Type B pancreatic cell (in vitro differentiated cells): ENCODE data around the gene NUPR1. TPM values are rescaled to one million over a fixed set of nuclear protein-coding genes. Genes with fewer than 3 reads are reported as not detected.
"Not testable (repeated sequence)": the region's sequence is repeated elsewhere in the genome, so short reads cannot be mapped to it uniquely, and the experiment has no call there.

ENCODE experiments used
- DNase-seq: peaks from one replicate; pipeline ENCODE4 v3.0.0; 2021; ENCODE audit warnings: mixed read lengths; ENCODE audit not compliant: unreplicated experiment; ENCODE audit errors: extremely low spot score
- H3K27ac Mint-ChIP-seq: 2 replicates; pipeline ENCODE4 v1.8.0; 2021; ENCODE audit warnings: mild to moderate bottlenecking, mixed read lengths
- H3K27me3 Mint-ChIP-seq: 2 replicates; pipeline ENCODE4 v1.8.0; 2021; ENCODE audit warnings: mixed read lengths
- H3K36me3 Mint-ChIP-seq: 2 replicates; pipeline ENCODE4 v1.8.0; 2021; ENCODE audit warnings: mixed read lengths
- H3K4me1 Mint-ChIP-seq: one replicate; pipeline ENCODE4 v1.8.0; 2021; ENCODE audit warnings: mixed read lengths; ENCODE audit not compliant: unreplicated experiment
- H3K4me3 Mint-ChIP-seq: 2 replicates; pipeline ENCODE4 v1.8.0; 2021; ENCODE audit warnings: mild to moderate bottlenecking, mixed read lengths
- H3K9me3 Mint-ChIP-seq: 2 replicates; pipeline ENCODE4 v1.8.0; 2021; ENCODE audit warnings: mixed read lengths
- total RNA-seq: library from RNA; stranded (reverse); gene quantifications from 2 replicates; pipeline ENCODE4 v1.2.1, GENCODE V29; 2021; ENCODE audit warnings: low replicate concordance
- TF ChIP-seq, protein P1 (sequence below): fragments of 200-600 bp; sonication (generic); conservative IDR thresholded peaks from 2 replicates; pipeline ENCODE4 v1.5.0; 2021; ENCODE audit warnings: antibody characterized with exemption, mild to moderate bottlenecking

The NUPR1 gene
- total RNA-seq, 1 donor from 2014 or later = 1.2 TPM

DNA sequence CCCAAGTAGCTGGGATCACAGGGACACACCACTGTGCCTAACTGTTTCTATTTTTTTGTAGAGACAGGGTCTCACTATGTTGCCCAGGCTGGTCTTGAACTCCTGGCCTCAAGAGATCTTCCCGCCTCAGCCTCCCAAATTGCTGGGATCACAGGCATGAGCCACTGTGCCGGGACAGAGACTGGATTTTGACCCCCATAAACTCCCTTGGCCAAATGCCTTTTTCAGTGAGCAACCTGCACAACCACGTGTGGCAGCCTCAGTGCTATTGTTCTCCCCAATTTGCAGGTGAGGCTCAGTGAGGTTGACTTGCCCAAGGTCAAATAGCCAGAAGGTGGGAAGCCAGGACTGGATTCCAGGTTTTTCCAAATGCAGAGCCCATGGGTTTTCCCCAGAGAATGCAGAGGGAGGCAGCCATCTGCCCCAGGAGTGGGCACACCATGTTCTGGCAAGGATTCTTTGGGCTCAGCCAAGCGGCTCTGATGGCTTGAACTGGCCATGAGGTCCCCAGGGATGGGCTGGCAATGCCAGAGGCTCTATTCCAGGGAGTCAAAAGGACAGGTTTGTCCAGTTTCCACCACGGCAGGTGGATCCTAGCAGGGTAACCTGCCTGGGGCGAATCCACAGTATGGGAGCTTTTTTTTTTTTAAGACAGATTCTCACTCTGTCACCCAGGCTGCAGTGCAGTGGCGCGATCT lies 33.9 kb downstream of the NUPR1 start:
- H3K4me1 Mint-ChIP-seq = no peaks in the 10 kb centered on the region
- H3K27ac Mint-ChIP-seq = no peak overlapping the region
- DNase-seq = no peak
- no peak overlapping the region for H3K4me3 Mint-ChIP-seq
- H3K9me3 Mint-ChIP-seq = no peaks in the 10 kb centered on the region
- TF ChIP-seq, protein P1, sequence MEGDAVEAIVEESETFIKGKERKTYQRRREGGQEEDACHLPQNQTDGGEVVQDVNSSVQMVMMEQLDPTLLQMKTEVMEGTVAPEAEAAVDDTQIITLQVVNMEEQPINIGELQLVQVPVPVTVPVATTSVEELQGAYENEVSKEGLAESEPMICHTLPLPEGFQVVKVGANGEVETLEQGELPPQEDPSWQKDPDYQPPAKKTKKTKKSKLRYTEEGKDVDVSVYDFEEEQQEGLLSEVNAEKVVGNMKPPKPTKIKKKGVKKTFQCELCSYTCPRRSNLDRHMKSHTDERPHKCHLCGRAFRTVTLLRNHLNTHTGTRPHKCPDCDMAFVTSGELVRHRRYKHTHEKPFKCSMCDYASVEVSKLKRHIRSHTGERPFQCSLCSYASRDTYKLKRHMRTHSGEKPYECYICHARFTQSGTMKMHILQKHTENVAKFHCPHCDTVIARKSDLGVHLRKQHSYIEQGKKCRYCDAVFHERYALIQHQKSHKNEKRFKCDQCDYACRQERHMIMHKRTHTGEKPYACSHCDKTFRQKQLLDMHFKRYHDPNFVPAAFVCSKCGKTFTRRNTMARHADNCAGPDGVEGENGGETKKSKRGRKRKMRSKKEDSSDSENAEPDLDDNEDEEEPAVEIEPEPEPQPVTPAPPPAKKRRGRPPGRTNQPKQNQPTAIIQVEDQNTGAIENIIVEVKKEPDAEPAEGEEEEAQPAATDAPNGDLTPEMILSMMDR = no peak
- H3K27me3 Mint-ChIP-seq = peaks cover 5% of the 10 kb centered on the region
- H3K36me3 Mint-ChIP-seq = no peaks in the 10 kb centered on the region

DNA sequence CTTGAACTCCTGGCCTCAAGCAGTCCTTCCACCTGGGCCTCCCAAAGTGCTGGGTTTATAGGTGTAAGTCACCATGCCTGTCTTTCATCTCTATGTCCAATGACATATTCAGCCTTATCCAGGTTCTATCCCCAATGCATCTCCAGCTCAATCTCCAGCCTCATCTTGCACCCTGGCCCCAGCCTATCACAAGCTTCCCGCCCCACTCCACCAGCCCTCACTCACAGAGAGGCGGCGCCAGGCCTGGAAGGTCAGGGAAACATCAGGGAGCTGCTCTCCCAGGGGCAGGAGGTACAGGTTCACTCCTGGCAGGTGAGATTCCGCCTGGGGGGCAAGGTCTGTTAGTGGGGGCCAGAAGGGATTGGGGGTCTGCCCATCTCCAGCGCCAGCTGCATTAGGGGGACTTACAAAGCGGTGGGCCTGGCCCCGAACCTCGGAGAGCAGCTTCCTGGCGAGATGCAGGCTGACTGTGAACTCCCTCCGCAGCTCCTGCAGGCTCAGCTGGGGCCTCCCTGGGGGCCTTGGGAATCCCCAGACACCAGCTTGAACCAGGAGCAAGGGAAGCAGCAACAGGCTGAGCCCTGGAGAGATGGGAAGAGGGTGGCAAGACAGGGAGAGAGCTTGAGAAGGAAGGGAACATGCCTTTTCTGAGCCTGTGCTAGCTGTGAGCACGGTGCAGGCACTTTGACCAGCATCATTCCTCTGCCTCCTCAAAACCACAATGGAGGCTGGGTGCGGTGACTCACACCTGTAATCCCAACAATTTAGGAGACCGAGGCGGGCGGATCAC lies 35.1 kb downstream of the NUPR1 start:
- TF ChIP-seq, protein P1 = no peak
- DNase-seq = no peak
- Mint-ChIP-seq H3K27me3 (peaks cover 5% of the 10 kb centered on the region), H3K36me3 (no peaks in the 10 kb centered on the region), H3K27ac (no peak overlapping the region), H3K4me1 (no peaks in the 10 kb centered on the region), H3K4me3 (no peak overlapping the region), H3K9me3 (no peaks in the 10 kb centered on the region)

DNA sequence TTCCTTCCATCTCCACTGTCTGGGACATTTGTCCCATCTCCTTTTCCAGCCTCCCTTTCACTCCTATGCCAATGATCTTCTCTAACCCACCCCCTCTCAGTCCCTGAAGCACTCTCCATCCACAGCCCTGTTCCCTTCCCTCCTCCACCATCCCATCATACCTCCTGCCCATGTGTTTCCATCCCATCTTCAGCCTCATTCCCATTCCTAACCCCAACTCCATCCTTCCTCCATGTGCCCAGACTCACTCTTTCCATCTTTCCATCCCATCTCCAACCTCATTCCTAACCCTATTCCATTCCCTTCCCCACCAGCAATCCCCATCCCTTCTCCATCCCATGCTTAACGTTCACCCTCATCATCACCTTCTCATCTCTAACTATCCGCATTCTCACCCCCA lies 36.5 kb downstream of the NUPR1 start:
- TF ChIP-seq, protein P1 = no peak
- H3K27ac Mint-ChIP-seq = no peak overlapping the region
- no peak overlapping the region for H3K4me3 Mint-ChIP-seq

DNA sequence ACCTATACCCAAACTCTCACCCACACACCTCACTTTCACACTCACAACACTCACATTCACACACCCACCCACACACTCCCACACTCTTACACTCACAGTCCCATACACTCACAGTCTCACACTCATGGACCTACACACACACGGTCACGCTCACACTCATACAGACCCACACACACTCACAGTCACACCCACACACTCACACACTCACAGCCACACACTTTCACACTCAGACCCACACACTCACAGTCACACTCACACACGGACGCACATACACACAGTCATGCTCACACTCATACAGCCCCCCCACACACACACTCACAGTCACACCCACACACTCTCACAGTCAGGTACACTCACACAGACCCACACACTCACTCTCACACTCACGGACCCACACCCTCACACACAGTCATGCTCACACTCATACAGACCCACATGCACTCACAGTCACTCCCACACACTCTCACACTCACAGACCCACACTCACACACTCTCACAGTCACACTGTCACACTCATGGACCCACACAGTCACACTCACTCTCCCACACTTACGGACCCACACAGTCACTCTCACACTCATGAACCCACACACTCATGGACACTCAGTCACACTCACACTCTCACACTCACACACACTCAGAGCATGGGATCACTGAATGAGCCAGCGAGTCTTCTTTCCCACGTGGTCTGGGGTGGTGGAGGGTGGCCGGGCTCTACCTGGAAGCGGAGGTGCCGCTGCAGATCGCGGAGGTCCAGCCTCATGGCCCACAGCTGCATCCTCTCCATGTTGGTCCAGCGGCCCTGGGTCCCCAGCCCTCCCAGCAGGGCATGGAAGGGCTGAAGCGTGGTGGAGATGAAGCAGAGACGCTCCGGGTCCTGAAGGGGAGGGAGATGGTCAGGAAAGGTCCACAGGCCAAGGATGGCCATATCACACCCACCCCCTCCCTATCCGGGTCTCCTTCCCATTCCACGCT lies 37.2 kb downstream of the NUPR1 start:
- no peak overlapping the region for H3K27ac Mint-ChIP-seq
- no peaks in the 10 kb centered on the region for H3K36me3 Mint-ChIP-seq
- no peaks in the 10 kb centered on the region for H3K4me1 Mint-ChIP-seq
- no peak for DNase-seq
- H3K9me3 Mint-ChIP-seq = no peaks in the 10 kb centered on the region
- peaks cover 9% of the 10 kb centered on the region for H3K27me3 Mint-ChIP-seq
- H3K4me3 Mint-ChIP-seq = no peak overlapping the region
- TF ChIP-seq, protein P1 = no peak

More for the DNA sequence above, 36.5 kb downstream of the NUPR1 start:
- peaks cover 5% of the 10 kb centered on the region for H3K27me3 Mint-ChIP-seq
- no peaks in the 10 kb centered on the region for H3K36me3 Mint-ChIP-seq
- H3K9me3 Mint-ChIP-seq = no peaks in the 10 kb centered on the region
- DNase-seq = no peak
- no peaks in the 10 kb centered on the region for H3K4me1 Mint-ChIP-seq

DNA sequence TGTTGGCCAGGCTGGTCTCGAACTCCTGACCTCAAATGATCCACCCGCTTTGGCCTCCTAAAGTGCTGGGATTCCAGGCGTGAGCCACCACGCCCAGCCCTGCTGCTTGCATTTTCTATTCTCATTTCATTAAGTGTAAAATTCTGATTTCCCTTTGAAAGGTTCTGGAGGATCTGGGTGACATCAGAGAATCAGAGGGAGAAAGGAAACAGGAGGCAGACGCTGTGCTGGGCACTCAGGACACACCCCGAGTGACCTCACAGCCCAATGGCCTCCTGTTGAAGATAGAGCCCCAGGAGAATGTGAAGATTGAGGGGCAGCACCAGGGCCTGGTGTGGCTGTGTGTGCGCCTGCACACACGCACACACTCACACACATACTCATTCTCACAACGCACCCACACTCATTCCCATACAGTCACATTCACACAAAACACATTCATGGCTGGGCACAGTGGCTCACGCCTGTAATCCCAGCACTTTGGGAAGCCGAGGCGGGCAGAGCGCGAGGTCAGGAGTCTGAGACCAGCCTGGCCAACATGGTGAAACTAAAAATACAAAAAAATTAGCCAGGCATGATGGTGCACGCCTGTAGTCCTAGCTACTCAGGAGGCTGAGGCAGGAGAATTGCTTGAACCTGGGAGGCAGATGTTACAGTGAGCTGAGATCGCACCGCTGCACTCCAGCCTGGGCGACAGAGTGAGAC lies 38.1 kb downstream of the NUPR1 start:
- not testable (repeated sequence) for H3K4me3 Mint-ChIP-seq, H3K9me3 Mint-ChIP-seq, DNase-seq, H3K4me1 Mint-ChIP-seq, H3K27me3 Mint-ChIP-seq, H3K36me3 Mint-ChIP-seq
- H3K27ac Mint-ChIP-seq = peak overlapping the region; percentile 30
